ENCODE measurements around the gene EFNA4. TPM values are rescaled to one million over a fixed set of nuclear protein-coding genes. Genes with fewer than 3 reads are reported as not detected.

EFNA4 gene
- total RNA-seq, 1 donor from 2014 or later = 2.1 TPM

GRCh38 chr1:155049651-155050559 is 13.6 kb upstream of the EFNA4 start:
- intact Hi-C loops (cut with DNase I) = loop anchor here (2.0 kb wide), 1 partner anchor 79 kb away; the partner anchor contains the start of gene SHC1
- DNase-seq (ENCODE audit: missing footprints) (no peak), ATAC-seq (no peak)

GRCh38 chr1:155050560-155051341 is 12.8 kb upstream of the EFNA4 start, which contains the start of gene ADAM15:
Gene ADAM15, plus strand, starts transcription at chr1:155051316. Its CDS starts 71 bp downstream, at chr1:155051387.
- ATAC-seq = peak; percentile 89
- DNase-seq (ENCODE audit: missing footprints) = peak; percentile 93
- intact Hi-C loops (cut with DNase I) = loop anchor here (2.0 kb wide), 1 partner anchor 80 kb away; the partner anchor contains the start of gene SHC1

- DNase-seq (ENCODE audit: missing footprints) (peak; percentile 64), ATAC-seq (peak; percentile 3)
- intact Hi-C loops (cut with DNase I) = loop anchor here (2.0 kb wide), 1 partner anchor 81 kb away; the partner anchor contains the start of gene SHC1
These were observed 12.2 kb upstream of the EFNA4 start for GRCh38 chr1:155051342-155051776.

GRCh38 chr1:155051777-155052398 is 11.7 kb upstream of the EFNA4 start:
- DNase-seq (ENCODE audit: missing footprints) (peak; percentile 83), ATAC-seq (peak; percentile 49)
- intact Hi-C loops (cut with DNase I) = loop anchor here (2.0 kb wide), 1 partner anchor 81 kb away; the partner anchor contains the start of gene SHC1

- no peak for DNase-seq (ENCODE audit: missing footprints)
- ATAC-seq = no peak
- intact Hi-C loops (cut with DNase I) = no loop called here
These were observed 10.8 kb upstream of the EFNA4 start for GRCh38 chr1:155052439-155053395.

- intact Hi-C loops (cut with DNase I) = no loop called here
- ATAC-seq = no peak
- DNase-seq (ENCODE audit: missing footprints) = no peak
These were observed 9.9 kb upstream of the EFNA4 start for GRCh38 chr1:155053531-155054105.

- DNase-seq (ENCODE audit: missing footprints) (no peak), ATAC-seq (no peak)
- intact Hi-C loops (cut with DNase I) = no loop called here
These were observed 6.4 kb upstream of the EFNA4 start for GRCh38 chr1:155057104-155057503.

- intact Hi-C loops (cut with DNase I) = no loop called here
- no peak for DNase-seq (ENCODE audit: missing footprints)
- no peak for ATAC-seq
These were observed 5.7 kb upstream of the EFNA4 start for GRCh38 chr1:155057788-155058211.

- DNase-seq (ENCODE audit: missing footprints) = no peak
- intact Hi-C loops (cut with DNase I) = loop anchor here (5.0 kb wide), 1 partner anchor 98 kb away; the partner anchor contains the start of gene PYGO2
- ATAC-seq = no peak
These were observed 2.8 kb upstream of the EFNA4 start for GRCh38 chr1:155060736-155061135.

GRCh38 chr1:155061381-155062150 is 2.0 kb upstream of the EFNA4 start:
- ATAC-seq = peak; percentile 53
- DNase-seq (ENCODE audit: missing footprints) = peak; percentile 92
- intact Hi-C loops (cut with DNase I) = loop anchor here (2.0 to 5.0 kb wide), 3 partner anchors 23 to 503 kb away; partner anchors contain the start of genes PYGO2 and UBE2Q1

GRCh38 chr1:155062151-155062686 is 1.3 kb upstream of the EFNA4 start:
- intact Hi-C loops (cut with DNase I) = loop anchor here (2.0 to 5.0 kb wide), 3 partner anchors 23 to 503 kb away; partner anchors contain the start of genes PYGO2 and UBE2Q1
- no peak for DNase-seq (ENCODE audit: missing footprints)
- peak; percentile 1 for ATAC-seq

- intact Hi-C loops (cut with DNase I) = loop anchor here (2.0 to 5.0 kb wide), 3 partner anchors 22 to 504 kb away; partner anchors contain the start of genes PYGO2 and UBE2Q1
- DNase-seq (ENCODE audit: missing footprints) = peak; percentile 78
These were observed 683 bp upstream of the EFNA4 start for GRCh38 chr1:155062702-155063411.

GRCh38 chr1:155064111-155064831 is 731 bp downstream of the EFNA4 start:
- intact Hi-C loops (cut with DNase I) = loop anchor here (5.0 kb wide), 1 partner anchor 102 kb away; the partner anchor contains the start of gene PYGO2
- ATAC-seq (peak; percentile 2), DNase-seq (ENCODE audit: missing footprints) (peak; percentile 68)

More at GRCh38 chr1:155062702-155063411, 683 bp upstream of the EFNA4 start:
- peak; percentile 52 for ATAC-seq

- intact Hi-C loops (cut with DNase I) = loop anchor here (5.0 kb wide), 1 partner anchor 103 kb away; the partner anchor contains the start of gene PYGO2
- ATAC-seq = no peak
- peak; percentile 35 for DNase-seq (ENCODE audit: missing footprints)
These were observed 1.4 kb downstream of the EFNA4 start for GRCh38 chr1:155064832-155065429.
